ENCODE measurements around the gene KDM4D.
"Not testable (repeated sequence)": the region's sequence is repeated elsewhere in the genome, so short reads cannot be mapped to it uniquely, and the experiment has no call there.

KDM4D gene

DNA sequence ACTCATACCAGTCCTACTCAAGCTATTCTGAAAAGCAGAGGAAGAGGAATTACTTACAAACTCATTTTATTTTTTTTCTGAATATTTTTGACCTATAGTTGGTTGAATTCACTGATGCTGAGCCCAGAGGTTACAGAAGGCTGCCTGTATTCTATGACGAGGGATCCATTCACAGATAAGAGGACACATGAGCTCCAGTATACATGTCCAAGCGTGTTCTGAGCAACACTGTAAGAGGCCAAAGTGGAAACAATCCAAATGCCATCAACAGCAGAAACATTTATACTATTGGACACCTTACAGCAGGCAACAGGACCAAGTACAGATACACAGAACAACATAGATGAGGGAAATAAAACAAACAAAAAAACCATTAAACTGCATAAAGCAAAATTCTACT lies 61.8 kb downstream of the KDM4D start:
- no peak for DNase-seq

DNA sequence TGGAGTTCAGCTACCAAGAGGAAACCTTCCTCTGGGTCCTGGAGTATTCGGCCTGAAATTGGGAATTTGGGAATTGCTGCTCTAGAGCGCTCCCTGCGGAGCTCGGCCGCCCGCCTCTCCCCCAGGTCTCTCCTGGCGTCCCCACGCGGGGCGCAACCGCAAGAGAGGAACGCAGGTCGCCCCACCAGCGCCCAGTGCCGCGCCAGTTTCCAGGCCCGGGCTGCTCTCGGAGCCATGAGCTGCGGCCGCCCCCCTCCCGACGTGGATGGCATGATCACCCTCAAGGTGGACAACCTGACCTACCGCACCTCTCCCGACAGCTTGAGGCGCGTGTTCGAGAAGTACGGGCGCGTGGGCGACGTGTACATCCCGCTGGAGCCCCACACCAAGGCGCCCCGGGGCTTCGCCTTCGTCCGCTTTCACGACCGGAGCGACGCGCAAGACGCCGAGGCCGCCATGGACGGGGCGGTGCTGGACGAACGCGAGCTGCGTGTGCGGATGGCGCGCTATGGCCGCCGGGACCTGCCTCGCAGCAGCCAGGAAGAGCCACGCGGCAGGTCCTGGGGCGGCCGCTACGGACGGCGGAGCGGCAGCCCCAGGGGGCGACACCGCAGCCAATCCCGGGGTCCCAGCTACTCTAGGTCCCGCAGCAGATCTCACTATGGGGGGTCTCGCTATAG lies 64.0 kb downstream of the KDM4D start:
- not testable (repeated sequence) for DNase-seq

- no peak for DNase-seq
These were observed 68.7 kb downstream of the KDM4D start for GRCh38 chr11:95042239-95042638.

DNA sequence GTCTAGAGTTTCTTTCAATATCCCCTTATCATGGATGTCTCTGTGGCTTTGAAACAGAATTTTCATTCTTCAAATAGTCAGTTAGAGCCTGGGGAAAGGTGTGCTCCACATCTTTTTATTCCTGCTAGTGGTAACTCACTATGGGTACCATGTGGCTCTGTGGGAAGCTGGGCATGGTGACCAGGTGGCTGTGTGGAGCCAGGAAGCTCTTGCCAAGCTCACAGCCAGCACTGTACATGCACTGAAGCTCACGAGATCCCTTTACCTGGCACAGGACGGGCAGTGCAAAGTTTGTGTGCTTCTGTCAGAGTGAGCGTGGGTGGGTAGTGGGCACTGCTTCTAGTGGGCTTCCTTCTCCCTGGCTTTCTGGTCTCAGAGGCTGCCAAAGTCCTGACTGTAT lies 69.4 kb downstream of the KDM4D start:
- no peak for DNase-seq

GRCh38 chr11:95044010-95044409 lies 70.5 kb downstream of the KDM4D start:
- DNase-seq = no peak

DNA sequence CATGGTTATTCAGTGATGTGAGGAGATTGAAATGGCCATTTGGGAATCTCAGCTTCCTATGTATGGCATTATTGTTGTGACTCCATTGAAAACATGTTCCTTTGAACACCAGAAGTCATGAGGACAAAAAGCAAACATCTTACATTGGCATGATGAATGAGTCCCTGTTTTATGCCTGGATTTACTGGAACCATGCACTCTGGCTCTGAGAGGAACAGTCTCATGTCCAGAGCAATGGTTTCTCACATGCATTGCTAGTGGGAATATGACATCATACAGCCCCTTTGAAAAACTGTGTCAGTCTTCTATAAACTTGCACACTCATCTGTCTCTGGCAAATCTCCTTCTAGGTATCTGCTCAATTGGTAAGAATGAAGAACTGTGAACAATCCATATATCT lies 72.3 kb downstream of the KDM4D start:
- no peak for DNase-seq

All from activated CD8-positive, alpha-beta memory T cell treated with anti-CD3 and anti-CD28 coated beads for 24 hours (primary cell).